Right lobe of liver (tissue), 4 donors: ENCODE data around the gene DGLUCY.

Experiments
- CTCF ChIP-seq, 4 donors: fragments of 200-600 bp in 3 of 4; fragments of 450-650 bp in 1 of 4; IDR thresholded peaks; one replicate each; pipeline versions ENCODE4 v1.5.1 to v1.8.0; 2016 to 2022; ENCODE audit warnings: antibody characterized with exemption in 4 of 4, mild to moderate bottlenecking in 2 of 4
- POLR2A ChIP-seq: fragments of 450-650 bp; IDR thresholded peaks from one replicate; pipeline ENCODE4 v1.6.1; 2017; ENCODE audit warnings: antibody characterized with exemption, mild to moderate bottlenecking
- donor health status: DM: no; HTN: no; CAD: no.
- donor health status: DM: no; HTN: no; CAD: no.
- donor health status: DM: no; HTN: yes; CAD: no.

GRCh38 chr14:91267965-91268437 is 154.1 kb downstream of the DGLUCY start:
- TF ChIP-seq POLR2A, result no peak
- TF ChIP-seq CTCF (IDR thresholded peaks at IDR 0.05), result no peak
